GM08714 (cell line): Measurements from ENCODE around the gene ZNF407.

ENCODE experiments used
- H3K4me3 ChIP-seq: fragments of 200-500 bp; sonication (Bioruptor generic); 2 replicates; pipeline ENCODE4 v1.5.1; 2014; ENCODE audit warnings: mild to moderate bottlenecking, low read length, inconsistent platforms
- ZNF274 ChIP-seq: IDR thresholded peaks from 2 replicates; pipeline ENCODE4 v1.6.1; 2012; ENCODE audit warnings: mild to moderate bottlenecking, low read depth, low read length

Gene ZNF407

GRCh38 chr18:74630804-74631203 is 33.1 kb downstream of the ZNF407 start:
- no peak overlapping the region for H3K4me3 ChIP-seq
- TF ChIP-seq ZNF274, result no peak

- no peak overlapping the region for H3K4me3 ChIP-seq
- TF ChIP-seq ZNF274, result no peak
Measured at GRCh38 chr18:74631212-74631611, 33.5 kb downstream of the ZNF407 start.

GRCh38 chr18:74631623-74632350 is 34.1 kb downstream of the ZNF407 start:
- no peak for TF ChIP-seq ZNF274
- H3K4me3 ChIP-seq, result no peak overlapping the region

- no peak overlapping the region for H3K4me3 ChIP-seq
- TF ChIP-seq ZNF274, result no peak
Measured at GRCh38 chr18:74632351-74632679, 34.6 kb downstream of the ZNF407 start.

GRCh38 chr18:74632856-74633255 is 35.2 kb downstream of the ZNF407 start:
- no peak for TF ChIP-seq ZNF274
- no peak overlapping the region for H3K4me3 ChIP-seq

- no peak overlapping the region for H3K4me3 ChIP-seq
- TF ChIP-seq ZNF274, result no peak
Measured at GRCh38 chr18:74633652-74634352, 36.1 kb downstream of the ZNF407 start.

- TF ChIP-seq ZNF274, result no peak
- no peak overlapping the region for H3K4me3 ChIP-seq
Measured at GRCh38 chr18:74635224-74635975, 37.7 kb downstream of the ZNF407 start.

- no peak overlapping the region for H3K4me3 ChIP-seq
- TF ChIP-seq ZNF274, result no peak
Measured at GRCh38 chr18:74637070-74637469, 39.4 kb downstream of the ZNF407 start.

- no peak for TF ChIP-seq ZNF274
- H3K4me3 ChIP-seq, result no peak overlapping the region
Measured at GRCh38 chr18:74638210-74638609, 40.5 kb downstream of the ZNF407 start.

- no peak for TF ChIP-seq ZNF274
- H3K4me3 ChIP-seq, result no peak overlapping the region
Measured at GRCh38 chr18:74644713-74645112, 47.0 kb downstream of the ZNF407 start.

- TF ChIP-seq ZNF274, result no peak
Measured at GRCh38 chr18:74645679-74646078, 48.0 kb downstream of the ZNF407 start.

GRCh38 chr18:74651327-74652128 is 53.9 kb downstream of the ZNF407 start:
- no peak overlapping the region for H3K4me3 ChIP-seq
- TF ChIP-seq ZNF274, result no peak

More at GRCh38 chr18:74645679-74646078, 48.0 kb downstream of the ZNF407 start:
- H3K4me3 ChIP-seq, result no peak overlapping the region

GRCh38 chr18:74652392-74652988 is 54.8 kb downstream of the ZNF407 start:
- H3K4me3 ChIP-seq, result no peak overlapping the region
- no peak for TF ChIP-seq ZNF274

GRCh38 chr18:74654638-74655037 is 57.0 kb downstream of the ZNF407 start:
- TF ChIP-seq ZNF274, result no peak
- no peak overlapping the region for H3K4me3 ChIP-seq
